Thyroid gland (tissue), 4 donors: Measurements from ENCODE around the gene XPNPEP1. TPM values are rescaled to one million over a fixed set of nuclear protein-coding genes. Genes with fewer than 3 reads are reported as not detected.
"Not testable (repeated sequence)": the region's sequence is repeated elsewhere in the genome, so short reads cannot be mapped to it uniquely, and the experiment has no call there.

Experiments used
- DNase-seq, 2 donors: peaks; one replicate each; pipeline ENCODE4 v3.0.0-alpha.2; 2019
- H3K27ac ChIP-seq, 3 donors: fragments of 200-600 bp; sonication (generic); 1 replicate in 2 of 3; 2 replicates in 1 of 3; pipeline ENCODE4 v1.5.1; 2016 to 2019; ENCODE audit warnings: mild to moderate bottlenecking in 1 of 3, moderate library complexity in 1 of 3
- H3K27me3 ChIP-seq: fragments of 200-600 bp; sonication (generic); one replicate; pipeline ENCODE4 v1.5.1; 2019
- H3K36me3 ChIP-seq, 2 donors: fragments of 200-600 bp; sonication (generic); one replicate each; pipeline ENCODE4 v1.5.1; 2016 to 2019
- H3K4me1 ChIP-seq, 2 donors: fragments of 200-600 bp; sonication (generic); one replicate each; pipeline ENCODE4 v1.5.1; 2017 to 2019
- H3K4me3 ChIP-seq, 3 donors: fragments of 200-600 bp; sonication (generic); replicated peaks in 1 of 3; 1 replicate in 2 of 3; 2 replicates in 1 of 3; pipeline ENCODE4 v1.5.1; 2016; ENCODE audit warnings: mild to moderate bottlenecking in 1 of 3
- H3K9me3 ChIP-seq: fragments of 200-600 bp; sonication (generic); one replicate; pipeline ENCODE4 v1.5.1; 2017
- CTCF ChIP-seq, 6 experiments: fragments of 200-600 bp in 3 of 6; fragments of 450-650 bp in 3 of 6; sonication (generic) in 3 of 6; IDR thresholded peaks; one replicate each; pipeline ENCODE4 v1.5.1; 2016 to 2019; ENCODE audit warnings: antibody characterized with exemption in 6 of 6, mild to moderate bottlenecking in 2 of 6, inconsistent platforms in 1 of 6, moderate library complexity in 1 of 6
- POLR2A ChIP-seq, 2 donors: fragments of 450-650 bp; IDR thresholded peaks; one replicate each; pipeline ENCODE4 v1.6.1; 2017; ENCODE audit warnings: antibody characterized with exemption in 2 of 2, mild to moderate bottlenecking in 2 of 2, moderate library complexity in 1 of 2
- WGBS, 2 donors: methylation state at CpG; one replicate each; pipeline ENCODE4 v1.1.5; 2017; 5-methylcytosine and 5-hydroxymethylcytosine counted together
- intact Hi-C: fragments of 100-400 bp; cut with DNase I; formaldehyde crosslinking; loops from one replicate; pipeline ENCODE4 v1.15.1; 2023
- total RNA-seq, 4 donors: library from RNA; depleted of rRNA; stranded (reverse); fragments of >200 nt; gene quantifications; one replicate each; pipeline ENCODE4 v1.2.3, GENCODE V29; 2016

The XPNPEP1 gene
- total RNA-seq, 4 donors from 2014 or later: 72.7 to 89.0 (median 84.0) TPM

GRCh38 chr10:109920016-109920415 lies 3.3 kb downstream of the XPNPEP1 start:
- Histone ChIP-seq H3K4me1 (peaks cover 15 to 35% of the 10 kb centered on the region in 2 donors), H3K4me3 (no peak overlapping the region), H3K27me3 (no peaks in the 10 kb centered on the region), H3K9me3 (no peaks in the 10 kb centered on the region), H3K27ac (no peak overlapping the region), H3K36me3 (no peaks in the 10 kb centered on the region)
- intact Hi-C loops: no loop called here
- no peak for DNase-seq
- TF ChIP-seq CTCF (IDR thresholded peaks at IDR 0.05) (no peak), POLR2A (IDR thresholded peaks at IDR 0.05) (no peak)
- WGBS, 2 donors: 83 to 88% methylated on average over 3 of the region's 3 CpGs

DNA sequence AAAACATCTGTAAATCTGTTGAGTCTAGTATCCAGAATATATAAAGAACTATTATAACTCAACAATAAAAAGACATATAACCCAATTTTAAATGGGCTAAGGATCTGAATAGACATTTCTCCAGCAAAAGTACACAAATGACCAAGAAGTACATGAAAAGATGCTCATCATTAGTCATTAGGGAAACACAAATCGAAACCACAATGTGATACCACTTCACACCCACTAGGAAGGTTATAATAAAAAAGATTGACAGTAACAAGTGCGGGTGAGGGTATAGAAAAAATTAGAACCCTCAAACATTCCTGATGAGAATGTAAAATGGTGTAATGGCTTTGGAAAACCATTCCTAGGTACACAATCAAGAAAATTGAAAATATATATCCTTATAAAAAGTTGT lies 4.1 kb downstream of the XPNPEP1 start:
- Histone ChIP-seq H3K4me3 (no peak overlapping the region), H3K27ac (no peak overlapping the region), H3K27me3 (no peaks in the 10 kb centered on the region), H3K4me1 (peaks cover 7 to 30% of the 10 kb centered on the region in 2 donors), H3K36me3 (no peaks in the 10 kb centered on the region), H3K9me3 (no peaks in the 10 kb centered on the region)
- intact Hi-C loops: no loop called here
- no peak for TF ChIP-seq POLR2A (IDR thresholded peaks at IDR 0.05)
- no peak for TF ChIP-seq CTCF (IDR thresholded peaks at IDR 0.05)
- DNase-seq: no peak
- 91 to 92% methylated on average over 2 of the region's 2 CpGs for WGBS, 2 donors

DNA sequence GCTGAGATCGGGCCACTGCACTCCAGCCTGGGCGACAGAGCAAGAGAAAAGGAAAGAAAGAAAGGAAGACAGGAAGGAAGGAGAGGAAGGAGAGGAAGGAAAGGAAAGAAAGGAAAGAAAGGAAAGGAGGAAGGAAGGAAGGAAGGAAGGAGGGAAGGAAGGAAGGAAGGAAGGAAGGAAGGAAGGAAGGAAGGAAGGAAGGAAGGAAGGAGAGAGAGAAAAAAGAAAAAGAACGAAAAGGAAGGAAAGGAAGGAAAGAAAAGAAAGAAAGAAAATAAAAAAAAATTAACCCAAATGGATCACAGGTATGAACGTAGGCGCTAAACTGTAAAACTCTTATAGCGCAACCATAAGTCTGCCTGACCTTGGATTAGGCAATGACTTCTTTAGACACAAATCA lies 4.6 kb downstream of the XPNPEP1 start:
- H3K27me3 ChIP-seq, H3K4me3 ChIP-seq, DNase-seq, H3K36me3 ChIP-seq, H3K27ac ChIP-seq, intact Hi-C loops, H3K9me3 ChIP-seq: not testable (repeated sequence)
- H3K4me1 ChIP-seq: peaks cover 6 to 25% of the 10 kb centered on the region in 2 donors
- WGBS, 2 donors: 91 to 94% methylated on average over 6 of the region's 6 CpGs

- TF ChIP-seq CTCF (IDR thresholded peaks at IDR 0.05) (no peak), POLR2A (IDR thresholded peaks at IDR 0.05) (no peak)
- H3K4me3 ChIP-seq: no peak overlapping the region
- intact Hi-C loops: no loop called here
- peaks cover 0 to 9% of the 10 kb centered on the region in 2 donors for H3K4me1 ChIP-seq
- DNase-seq: no peak
- H3K36me3 ChIP-seq: peaks cover 0 to 11% of the 10 kb centered on the region in 2 donors
- no peak overlapping the region for H3K27ac ChIP-seq
- no peaks in the 10 kb centered on the region for H3K9me3 ChIP-seq
- 90 to 91% methylated on average over 2 of the region's 2 CpGs for WGBS, 2 donors
- H3K27me3 ChIP-seq: no peaks in the 10 kb centered on the region
Observed at GRCh38 chr10:109915566-109915965, 7.7 kb downstream of the XPNPEP1 start.

DNA sequence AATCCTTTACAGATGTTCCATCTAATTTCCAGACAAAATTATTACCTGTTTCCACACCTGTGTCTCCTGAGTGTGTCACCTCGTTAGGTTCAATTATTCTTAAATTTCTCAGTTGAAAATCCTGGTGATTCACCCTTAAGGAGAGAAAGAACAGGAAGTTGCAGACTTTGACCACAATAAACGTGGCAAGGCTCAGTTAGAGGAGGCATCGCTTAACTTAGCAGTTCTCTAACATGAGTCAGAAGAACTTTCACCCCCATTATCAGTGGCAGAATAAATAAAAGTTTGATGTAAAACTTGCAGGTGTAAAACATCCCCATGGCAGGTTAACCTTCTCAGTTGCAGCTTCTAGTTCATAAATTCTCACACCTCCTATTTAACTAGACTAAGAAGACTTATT lies 8.3 kb downstream of the XPNPEP1 start:
- Histone ChIP-seq H3K9me3 (no peaks in the 10 kb centered on the region), H3K27ac (no peak overlapping the region), H3K4me1 (peaks cover 0 to 9% of the 10 kb centered on the region in 2 donors), H3K4me3 (no peak overlapping the region), H3K27me3 (no peaks in the 10 kb centered on the region), H3K36me3 (peaks cover 0 to 11% of the 10 kb centered on the region in 2 donors)
- TF ChIP-seq CTCF (IDR thresholded peaks at IDR 0.05): no peak
- TF ChIP-seq POLR2A (IDR thresholded peaks at IDR 0.05): no peak
- DNase-seq: no peak
- intact Hi-C loops: no loop called here
- 66 to 76% methylated on average over 3 of the region's 3 CpGs for WGBS, 2 donors
